HepG2 (cell line): ENCODE results near the gene CHST14. TPM values are rescaled to one million over a fixed set of nuclear protein-coding genes. Genes with fewer than 3 reads are reported as not detected.

Source experiments
- ATAC-seq: fragments of 200-7000 bp; cut with Tn5 transposase; 3 replicates; pipeline ENCODE4 v1.9.1; 2020; ENCODE audit warnings: mild to moderate bottlenecking, moderate library complexity
- BruUV-seq: library from RNA; stranded (reverse); fragments of 400-500 nt; replicated peaks from 2 replicates; lab custom pipeline; 2021; lab: Mats Ljungman, UMichigan
- CTCF ChIA-PET: fragments of 300-600 bp; formaldehyde crosslinking; extraction: SDS; loops from one replicate; lab custom pipeline; 2021; ENCODE audit warnings: low total read pairs, inconsistent platforms, low intra/inter-chr PET ratio; lab: Yijun Ruan, JAX
- POLR2A ChIA-PET: fragments of 350-600 bp; sonication (Branson Sonifier 250); formaldehyde crosslinking; loops from one replicate; lab custom pipeline; 2020; ENCODE audit warnings: antibody characterized with exemption, inconsistent platforms; lab: Yijun Ruan, JAX
- DNase-seq: peaks from one replicate; pipeline ENCODE4 v3.0.0-alpha.2; 2015; ENCODE audit warnings: low spot score
- FAIRE-seq: peaks from 3 replicates; lab custom pipeline; 2011; peaks lifted over from hg19 to GRCh38; lab: Jason Lieb, UNC
- H2AFZ ChIP-seq: one replicate; pipeline ENCODE4 v1.6.1; 2011; ENCODE audit warnings: low read length, inconsistent platforms
- H3K27ac ChIP-seq: fragments of 300-600 bp; 3 replicates; pipeline ENCODE4 v1.8.0; 2011; ENCODE audit warnings: mixed run types, mild to moderate bottlenecking, mixed read lengths, low read length, inconsistent platforms; ENCODE audit not compliant: insufficient read depth; ENCODE audit errors: extremely low read length
- H3K27me3 ChIP-seq, 2 experiments: fragments of 200-600 bp in 1 of 2; 2 replicates in 1 of 2; 3 replicates in 1 of 2; pipeline versions ENCODE4 v1.6.0 to v1.8.0; 2011; ENCODE audit warnings: low read length in 2 of 2, mild to moderate bottlenecking in 2 of 2, moderate library complexity in 2 of 2, inconsistent platforms in 1 of 2; ENCODE audit not compliant: insufficient read depth in 2 of 2, control insufficient read depth in 1 of 2
- H3K36me3 ChIP-seq, 2 experiments: fragments of 200-600 bp in 1 of 2; replicated peaks in 1 of 2; 2 replicates in 1 of 2; 3 replicates in 1 of 2; pipeline versions ENCODE4 v1.5.1 to v1.8.0; 2011; ENCODE audit warnings: low read length in 2 of 2, inconsistent platforms in 1 of 2; ENCODE audit not compliant: insufficient read depth in 2 of 2, control insufficient read depth in 1 of 2
- H3K4me1 ChIP-seq: 2 replicates; pipeline ENCODE4 v1.5.1; 2012; ENCODE audit warnings: low read length, inconsistent platforms; ENCODE audit not compliant: insufficient read depth
- H3K4me2 ChIP-seq: 2 replicates; pipeline ENCODE4 v1.6.0; 2011; ENCODE audit warnings: low read depth, low read length, inconsistent platforms
- H3K4me3 ChIP-seq, 3 experiments: fragments of 200-600 bp in 1 of 3; sonication (generic), shearing (Covaris generic) in 1 of 3; replicated peaks in 1 of 3; 2 replicates each; pipeline ENCODE4 v1.5.1; 2011 to 2016; ENCODE audit warnings: low read length in 3 of 3, inconsistent platforms in 2 of 3, low read depth in 2 of 3, mild to moderate bottlenecking in 2 of 3, control low read depth in 1 of 3, mixed read lengths in 1 of 3; ENCODE audit not compliant: insufficient read depth in 1 of 3
- H3K79me2 ChIP-seq: one replicate; pipeline ENCODE4 v1.6.1; 2011; ENCODE audit warnings: low read length, inconsistent platforms; ENCODE audit not compliant: insufficient read depth
- H3K9ac ChIP-seq: 2 replicates; pipeline ENCODE4 v1.6.0; 2011; ENCODE audit warnings: mild to moderate bottlenecking, low read depth, low read length, inconsistent platforms; ENCODE audit not compliant: insufficient read depth
- H3K9me3 ChIP-seq: 2 replicates; pipeline ENCODE4 v1.5.1; 2012; ENCODE audit warnings: mild to moderate bottlenecking, low read length
- H4K20me1 ChIP-seq: 2 replicates; pipeline ENCODE4 v1.6.0; 2011; ENCODE audit warnings: inconsistent platforms, mild to moderate bottlenecking, low read length, moderate library complexity; ENCODE audit not compliant: insufficient read depth
- HNF1A ChIP-seq, 2 experiments: sonication (generic) in 1 of 2; formaldehyde crosslinking in 1 of 2; IDR thresholded peaks; 2 replicates each; pipeline versions ENCODE4 v1.4.0 to v1.6.1; 2016 to 2020; ENCODE audit warnings: borderline replicate concordance in 1 of 2, low read depth in 1 of 2, mild to moderate bottlenecking in 1 of 2, missing genetic modification reagents in 1 of 2
- MIXL1 ChIP-seq: IDR thresholded peaks from 2 replicates; pipeline ENCODE4 v1.6.1; 2016
- PRDM10 ChIP-seq: sonication (generic); formaldehyde crosslinking; IDR thresholded peaks from 2 replicates; pipeline ENCODE4 v1.4.0; 2020; ENCODE audit warnings: low read depth, missing genetic modification reagents
- TBX2 ChIP-seq: sonication (generic); formaldehyde crosslinking; IDR thresholded peaks from 2 replicates; pipeline ENCODE4 v1.5.0; 2020; ENCODE audit warnings: missing genetic modification reagents, mild to moderate bottlenecking, borderline replicate concordance
- ZNF280D ChIP-seq: sonication (generic); formaldehyde crosslinking; IDR thresholded peaks from 2 replicates; pipeline ENCODE4 v1.5.1; 2020; ENCODE audit warnings: mild to moderate bottlenecking, missing genetic modification reagents
- ZSCAN31 ChIP-seq: sonication (generic); formaldehyde crosslinking; IDR thresholded peaks from 2 replicates; pipeline ENCODE4 v1.5.0; 2020; ENCODE audit warnings: low read depth, mild to moderate bottlenecking, missing genetic modification reagents
- WGBS: methylation state at CpG from one replicate; pipeline ENCODE4 v1.1.6; 2017; ENCODE audit warnings: low lambda C conversion rate; 5-methylcytosine and 5-hydroxymethylcytosine counted together
- in situ Hi-C: cut with HindIII; loops from 2 replicates; pipeline ENCODE4 v1.10.0; 2017; ENCODE audit warnings: low pct_unique_long_range_greater_than_20kb; ENCODE audit not compliant: extremely low pct_ligation_motif_present
- intact Hi-C: fragments of 100-400 bp; cut with micrococcal nuclease; formaldehyde crosslinking; loops from one replicate; pipeline ENCODE4 v1.10.0; 2022; ENCODE audit not compliant: unreplicated experiment
- polyA plus RNA-seq, 8 experiments: library from polyadenylated mRNA; depleted of rRNA in 3 of 8; stranded (reverse) in 7 of 8; unstranded in 1 of 8; fragments of >200 nt; fragmentation: Illumina TruSeq in 4 of 8; extraction: Trizol in 4 of 8; gene quantifications; 2 replicates each; pipeline versions ENCODE4 v1.2.1 to v1.2.3, GENCODE V29; 2011 to 2016; ENCODE audit warnings: low read depth in 4 of 8, missing spikeins in 1 of 8, mixed read lengths in 1 of 8; ENCODE audit not compliant: insufficient read depth in 1 of 8
- total RNA-seq, 5 experiments: library from RNA; depleted of rRNA; stranded (reverse); fragments of >200 nt; fragmentation: Illumina TruSeq; extraction: Trizol; gene quantifications; 2 replicates each; pipeline ENCODE4 v1.2.3, GENCODE V29; 2016; ENCODE audit warnings: low read depth in 1 of 5

Gene CHST14
- total and polyA plus RNA-seq, 2 of the 13 experiments (the other 11 are each of a cell fraction or from before 2014, with no cell fraction given): 8.9 to 12.4 TPM

- DNase-seq (no peak), ATAC-seq (no peak), FAIRE-seq (no peak)
- in situ Hi-C loops: no loop called here
- no peaks in the 10 kb centered on the region for H4K20me1 ChIP-seq
- H3K79me2 ChIP-seq: no peaks in the 10 kb centered on the region
- no peak overlapping the region for H3K4me2 ChIP-seq
- H3K36me3 ChIP-seq: peaks cover 13 to 27% of the 10 kb centered on the region in 2 experiments; a peak in 4 of 5 replicates
- no peaks in the 10 kb centered on the region for H3K9me3 ChIP-seq
- H3K27ac ChIP-seq: no peak overlapping the region
- BruUV-seq: no TSS peak
- intact Hi-C loops: no loop called here
- peaks cover 17% of the 10 kb centered on the region for H3K4me1 ChIP-seq
- no peaks in the 10 kb centered on the region; a peak in 1 of 5 replicates for H3K27me3 ChIP-seq
- H2AFZ ChIP-seq: no peak overlapping the region
- POLR2A ChIA-PET: no interaction called here
- H3K9ac ChIP-seq: no peak overlapping the region
- H3K4me3 ChIP-seq: no peak overlapping the region
- CTCF ChIA-PET: no interaction called here
- TF ChIP-seq MIXL1: no peak
These were observed 3.5 kb upstream of the CHST14 start for GRCh38 chr15:40467261-40467615.

GRCh38 chr15:40468898-40469331 lies 1.9 kb upstream of the CHST14 start:
- Histone ChIP-seq H4K20me1 (no peaks in the 10 kb centered on the region), H3K27me3 (no peaks in the 10 kb centered on the region; a peak in 1 of 5 replicates), H3K9ac (no peak overlapping the region), H3K4me2 (no peak overlapping the region), H3K4me1 (peaks cover 19% of the 10 kb centered on the region), H3K36me3 (peaks cover 9 to 18% of the 10 kb centered on the region in 2 experiments; a peak in 4 of 5 replicates), H3K9me3 (no peaks in the 10 kb centered on the region), H2AFZ (no peak overlapping the region), H3K27ac (no peak overlapping the region), H3K4me3 (no peak overlapping the region), H3K79me2 (no peaks in the 10 kb centered on the region)
- ChIA-PET CTCF (no interaction called here), POLR2A (no interaction called here)
- DNase-seq (no peak), ATAC-seq (no peak), FAIRE-seq (no peak)
- TF ChIP-seq PRDM10 (CRISPR knock-in tag): no peak
- TF ChIP-seq TBX2 (CRISPR knock-in tag): no peak
- TF ChIP-seq HNF1A (IDR thresholded peaks at IDR 0.05; ENCODE audit: low read depth): no peak
- TF ChIP-seq HNF1A (CRISPR knock-in tag; IDR thresholded peaks at IDR 0.05; ENCODE audit: borderline replicate concordance): no peak
- TF ChIP-seq ZSCAN31: no peak
- TF ChIP-seq ZNF280D: no peak
- 92% methylated on average over 1 of the region's 4 CpGs for WGBS
- intact Hi-C loops (no loop called here), in situ Hi-C loops (no loop called here)
- no TSS peak for BruUV-seq
